ENCODE measurements around the gene TMC1. TPM values are rescaled to one million over a fixed set of nuclear protein-coding genes. Genes with fewer than 3 reads are reported as not detected.
"Not testable (repeated sequence)": the region's sequence is repeated elsewhere in the genome, so short reads cannot be mapped to it uniquely, and the experiment has no call there.

TMC1 gene
- total RNA-seq, 1 donor from 2014 or later: not detected

- peaks cover 34% of the 10 kb centered on the region for H3K9me3 Mint-ChIP-seq (ENCODE audit: low read depth)
- peak; percentile 50 for TF ChIP-seq CTCF (IDR thresholded peaks at IDR 0.05)
- peaks cover 10% of the 10 kb centered on the region for H3K27me3 Mint-ChIP-seq (ENCODE audit: low read depth)
- no peak overlapping the region for H3K27ac Mint-ChIP-seq (ENCODE audit: unreplicated experiment)
- peaks cover 16% of the 10 kb centered on the region for H3K36me3 Mint-ChIP-seq (ENCODE audit: low read depth)
- H3K4me3 Mint-ChIP-seq (ENCODE audit: unreplicated experiment): no peak overlapping the region
- H3K4me1 Mint-ChIP-seq (ENCODE audit: low read depth): peaks cover 17% of the 10 kb centered on the region
- DNase-seq (ENCODE audit: low spot score): no peak
These were observed 322.4 kb downstream of the TMC1 start for GRCh38 chr9:72843520-72844439.

GRCh38 chr9:72844440-72844768 is 323.0 kb downstream of the TMC1 start:
- Mint-ChIP-seq H3K4me3 (ENCODE audit: unreplicated experiment) (no peak overlapping the region), H3K27me3 (ENCODE audit: low read depth) (peaks cover 10% of the 10 kb centered on the region), H3K27ac (ENCODE audit: unreplicated experiment) (peak overlapping the region; percentile 13), H3K36me3 (ENCODE audit: low read depth) (peaks cover 16% of the 10 kb centered on the region), H3K9me3 (ENCODE audit: low read depth) (peaks cover 34% of the 10 kb centered on the region), H3K4me1 (ENCODE audit: low read depth) (peaks cover 13% of the 10 kb centered on the region)
- no peak for DNase-seq (ENCODE audit: low spot score)
- TF ChIP-seq CTCF (IDR thresholded peaks at IDR 0.05): no peak

GRCh38 chr9:72845052-72845451 is 323.6 kb downstream of the TMC1 start:
- peaks cover 13% of the 10 kb centered on the region for H3K4me1 Mint-ChIP-seq (ENCODE audit: low read depth)
- H3K27me3 Mint-ChIP-seq (ENCODE audit: low read depth): peaks cover 10% of the 10 kb centered on the region
- H3K27ac Mint-ChIP-seq (ENCODE audit: unreplicated experiment); H3K4me3 Mint-ChIP-seq (ENCODE audit: unreplicated experiment); DNase-seq (ENCODE audit: low spot score): not testable (repeated sequence)
- peaks cover 37% of the 10 kb centered on the region for H3K9me3 Mint-ChIP-seq (ENCODE audit: low read depth)
- H3K36me3 Mint-ChIP-seq (ENCODE audit: low read depth): peaks cover 16% of the 10 kb centered on the region

GRCh38 chr9:72850209-72850608 is 328.8 kb downstream of the TMC1 start:
- H3K4me3 Mint-ChIP-seq (ENCODE audit: unreplicated experiment); DNase-seq (ENCODE audit: low spot score); H3K27ac Mint-ChIP-seq (ENCODE audit: unreplicated experiment); H3K4me1 Mint-ChIP-seq (ENCODE audit: low read depth): not testable (repeated sequence)
- peaks cover 28% of the 10 kb centered on the region for H3K9me3 Mint-ChIP-seq (ENCODE audit: low read depth)
- peaks cover 10% of the 10 kb centered on the region for H3K27me3 Mint-ChIP-seq (ENCODE audit: low read depth)
- peaks cover 10% of the 10 kb centered on the region for H3K36me3 Mint-ChIP-seq (ENCODE audit: low read depth)

- DNase-seq (ENCODE audit: low spot score): no peak
- Mint-ChIP-seq H3K4me3 (ENCODE audit: unreplicated experiment) (no peak overlapping the region), H3K27me3 (ENCODE audit: low read depth) (peaks cover 2% of the 10 kb centered on the region), H3K36me3 (ENCODE audit: low read depth) (no peaks in the 10 kb centered on the region), H3K4me1 (ENCODE audit: low read depth) (peaks cover 4% of the 10 kb centered on the region), H3K9me3 (ENCODE audit: low read depth) (no peaks in the 10 kb centered on the region), H3K27ac (ENCODE audit: unreplicated experiment) (no peak overlapping the region)
- peak; percentile 7 for TF ChIP-seq CTCF (IDR thresholded peaks at IDR 0.05)
These were observed 333.9 kb downstream of the TMC1 start for GRCh38 chr9:72855321-72855720.

GRCh38 chr9:72855890-72856523 is 334.6 kb downstream of the TMC1 start:
- Mint-ChIP-seq H3K27ac (ENCODE audit: unreplicated experiment) (no peak overlapping the region), H3K4me1 (ENCODE audit: low read depth) (peaks cover 4% of the 10 kb centered on the region), H3K27me3 (ENCODE audit: low read depth) (peaks cover 2% of the 10 kb centered on the region), H3K36me3 (ENCODE audit: low read depth) (no peaks in the 10 kb centered on the region), H3K4me3 (ENCODE audit: unreplicated experiment) (no peak overlapping the region), H3K9me3 (ENCODE audit: low read depth) (peaks cover 2% of the 10 kb centered on the region)
- no peak for DNase-seq (ENCODE audit: low spot score)
- no peak for TF ChIP-seq CTCF (IDR thresholded peaks at IDR 0.05)

Measured in chondrocyte (in vitro differentiated cells).